ENCODE results near the gene TTC23.

The TTC23 gene

GRCh38 chr15:99134317-99134821 lies 115.0 kb downstream of the TTC23 start:
- no peak for DNase-seq

DNA sequence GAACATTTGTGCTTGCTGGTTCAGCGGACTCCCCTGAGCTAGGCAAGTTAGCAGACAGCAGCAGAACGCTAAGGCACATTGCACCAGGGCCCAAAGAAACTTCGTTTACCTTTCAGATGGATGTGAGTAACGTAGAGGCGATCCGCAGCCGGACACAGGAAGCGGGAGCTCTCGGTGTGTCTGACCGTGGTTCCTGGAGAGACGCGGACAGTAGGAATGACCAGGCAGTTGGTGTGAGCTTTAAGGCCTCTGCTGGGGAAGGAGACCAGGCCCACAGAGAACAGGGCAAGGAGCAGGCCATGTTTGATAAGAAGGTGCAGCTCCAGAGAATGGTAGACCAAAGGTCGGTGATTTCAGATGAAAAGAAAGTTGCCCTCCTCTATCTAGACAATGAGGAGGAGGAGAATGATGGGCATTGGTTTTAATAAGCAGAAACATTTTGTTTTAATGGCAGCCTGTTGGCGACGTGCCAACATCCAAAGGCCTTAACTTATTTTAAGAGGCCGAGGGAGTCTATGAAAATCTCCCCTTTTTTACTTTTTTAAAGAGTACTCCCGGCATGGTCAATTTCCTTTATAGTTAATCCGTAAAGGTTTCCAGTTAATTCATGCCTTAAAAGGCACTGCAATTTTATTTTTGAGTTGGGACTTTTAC lies 116.6 kb downstream of the TTC23 start:
- no peak for DNase-seq

DNA sequence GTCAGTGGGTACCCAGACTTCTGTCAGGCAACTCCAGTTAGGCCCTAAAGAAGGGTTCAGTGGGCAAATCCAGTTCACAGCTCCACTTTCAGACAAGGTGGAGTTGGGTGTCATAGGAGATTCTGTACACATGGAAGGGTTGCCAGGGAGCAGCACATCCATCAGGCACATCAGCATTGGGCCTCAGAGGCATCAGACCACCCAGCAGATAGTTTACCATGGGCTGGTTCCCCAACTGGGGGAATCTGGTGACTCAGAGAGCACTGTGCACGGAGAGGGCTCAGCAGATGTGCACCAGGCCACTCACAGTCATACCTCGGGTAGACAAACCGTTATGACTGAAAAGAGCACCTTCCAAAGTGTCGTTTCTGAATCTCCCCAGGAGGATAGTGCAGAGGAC lies 117.3 kb downstream of the TTC23 start:
- DNase-seq = no peak

GRCh38 chr15:99131441-99132023 lies 117.8 kb downstream of the TTC23 start:
- no peak for DNase-seq

- no peak for DNase-seq
These were observed 118.5 kb downstream of the TTC23 start for GRCh38 chr15:99130765-99131440.

- DNase-seq = no peak
These were observed 119.1 kb downstream of the TTC23 start for GRCh38 chr15:99130314-99130713.

- no peak for DNase-seq
These were observed 119.7 kb downstream of the TTC23 start for GRCh38 chr15:99129644-99130043.

GRCh38 chr15:99128411-99128810 lies 121.0 kb downstream of the TTC23 start:
- no peak for DNase-seq

DNA sequence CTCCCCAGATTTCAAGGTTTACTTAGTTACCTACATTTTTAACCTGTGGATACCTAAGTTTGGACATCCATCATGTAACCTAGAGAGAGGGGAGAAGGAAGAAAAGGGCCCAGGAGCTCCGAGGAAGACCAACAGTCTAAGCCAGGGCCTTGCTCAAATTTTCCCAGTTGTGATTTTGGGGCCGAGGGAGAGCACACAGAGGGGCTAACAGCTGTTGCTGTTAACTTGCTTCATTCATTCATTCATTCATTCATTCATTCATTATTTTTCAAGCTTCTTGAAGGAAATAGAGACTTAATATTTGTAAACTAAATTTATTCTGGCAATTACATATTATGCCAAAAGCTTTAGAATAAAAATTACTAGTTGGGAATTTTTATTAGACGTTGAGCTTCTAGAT lies 121.6 kb downstream of the TTC23 start:
- DNase-seq = no peak

DNA sequence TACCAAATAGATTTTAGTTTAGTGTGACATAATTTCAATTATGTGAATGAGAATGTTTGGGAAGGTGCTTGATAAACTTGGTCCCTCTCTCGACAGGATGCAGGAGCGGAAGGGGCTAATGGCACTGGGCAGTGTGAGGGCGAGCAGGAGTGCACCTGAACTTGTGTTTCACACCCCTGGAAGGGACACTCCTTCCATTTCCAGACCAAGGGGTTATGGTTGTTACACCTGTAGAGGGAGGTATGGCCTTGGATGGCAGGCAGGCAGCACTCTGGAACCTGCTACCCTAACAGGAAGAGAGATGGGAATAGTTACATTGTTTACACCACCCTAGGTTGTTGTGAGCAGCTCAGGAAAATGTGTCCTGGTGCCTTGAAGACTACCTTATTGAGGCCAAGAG lies 122.5 kb downstream of the TTC23 start:
- DNase-seq = no peak

DNA sequence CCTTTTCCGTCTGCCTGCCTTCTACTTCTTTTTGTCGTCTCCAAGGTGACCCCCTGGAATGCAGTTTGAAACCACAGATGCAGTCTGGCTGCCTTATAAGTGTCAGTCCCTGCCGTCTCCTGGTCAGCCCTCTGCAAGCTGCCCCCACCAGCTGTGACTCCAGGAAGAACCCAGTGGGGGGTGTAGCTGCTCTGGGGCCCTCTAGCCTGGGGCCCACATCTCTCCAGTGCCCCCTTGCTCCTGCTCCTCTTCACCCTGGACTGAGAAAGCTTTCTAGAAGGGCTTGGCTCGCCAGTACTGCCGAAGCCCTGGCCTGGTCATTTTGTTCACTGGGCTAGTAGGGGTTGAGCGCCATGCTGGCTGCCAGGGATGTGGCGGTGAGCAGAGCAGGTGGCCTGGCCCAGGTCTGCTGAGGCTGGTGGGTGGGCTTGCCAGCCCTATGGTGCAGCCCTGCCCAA lies 123.2 kb downstream of the TTC23 start:
- DNase-seq = no peak

DNA sequence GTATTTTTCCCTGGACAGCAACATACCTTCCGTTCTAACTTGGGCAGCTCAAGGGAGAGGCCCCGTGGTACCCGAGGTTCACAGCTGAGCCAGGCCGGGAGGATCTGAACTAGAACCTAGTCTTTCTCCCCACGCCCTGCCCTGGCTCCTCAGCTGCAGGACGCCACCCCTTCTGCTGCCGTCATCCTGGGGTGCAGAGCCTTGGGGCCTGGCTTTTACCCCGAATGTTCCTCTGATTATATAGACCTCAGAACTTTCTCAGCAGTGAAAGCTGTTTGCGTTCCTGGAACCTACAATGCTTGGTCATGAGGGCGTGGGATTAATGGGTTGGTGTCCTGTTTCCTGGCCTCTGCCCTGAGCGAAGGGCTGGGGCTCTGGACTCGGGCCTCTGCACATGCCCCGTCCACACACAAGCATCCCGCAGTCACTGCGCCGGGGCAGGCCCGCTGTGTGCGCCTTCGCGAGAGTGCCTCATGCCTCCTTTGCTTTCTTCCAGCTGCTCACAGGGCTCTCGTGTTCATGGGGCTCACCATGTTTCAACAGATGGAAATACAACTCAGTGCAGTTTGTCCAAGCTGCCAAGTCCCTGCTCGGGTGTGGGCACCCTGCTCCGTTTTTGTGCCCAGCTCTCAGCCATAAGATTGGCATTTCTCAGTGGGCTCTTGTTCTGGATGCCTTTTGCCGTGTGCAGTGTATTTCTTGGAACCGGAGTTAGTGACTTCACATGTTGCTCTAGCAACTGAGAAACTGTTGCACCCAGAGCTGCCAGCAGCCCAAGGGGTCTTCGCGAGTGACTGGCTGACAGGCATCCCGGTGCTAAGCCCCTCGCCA lies 124.1 kb downstream of the TTC23 start:
- DNase-seq = no peak

- no peak for DNase-seq
These were observed 124.7 kb downstream of the TTC23 start for GRCh38 chr15:99124641-99125040.

DNA sequence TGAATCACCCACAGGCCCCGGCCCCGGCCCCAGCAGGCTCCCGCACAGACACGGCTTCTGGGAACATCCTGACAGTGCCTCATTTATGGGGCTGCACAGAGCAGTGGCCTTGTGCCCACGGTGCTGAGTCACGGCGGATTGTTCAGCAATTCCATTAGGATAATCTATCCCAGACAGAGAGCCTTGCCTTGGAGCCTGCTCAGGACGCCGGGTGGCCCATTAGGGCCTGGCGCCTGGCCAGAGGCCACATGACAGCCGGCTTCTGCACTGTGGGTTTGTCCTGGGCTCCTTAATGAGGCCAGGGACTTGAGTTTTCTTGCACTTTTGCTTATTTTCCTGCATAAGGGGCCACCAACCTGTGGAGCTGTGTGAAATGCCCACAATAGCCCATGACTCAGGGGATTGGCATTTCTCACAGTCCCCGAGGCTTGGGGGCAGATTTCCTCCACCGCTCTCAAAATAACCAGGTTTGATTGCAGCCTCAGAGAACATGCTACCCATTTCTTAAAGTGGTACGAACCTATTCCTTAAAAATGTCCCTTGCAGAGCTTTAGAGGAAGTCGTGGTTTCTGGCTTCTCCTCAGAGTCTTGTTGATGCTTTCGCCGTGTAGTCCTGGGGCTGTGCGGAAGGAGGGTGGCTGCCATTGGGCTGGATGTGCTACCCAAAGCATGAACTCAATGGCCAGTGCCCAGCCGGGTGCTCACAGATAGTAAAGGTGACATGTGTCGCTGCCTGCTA lies 125.5 kb downstream of the TTC23 start:
- peak; percentile 95 for DNase-seq

DNA sequence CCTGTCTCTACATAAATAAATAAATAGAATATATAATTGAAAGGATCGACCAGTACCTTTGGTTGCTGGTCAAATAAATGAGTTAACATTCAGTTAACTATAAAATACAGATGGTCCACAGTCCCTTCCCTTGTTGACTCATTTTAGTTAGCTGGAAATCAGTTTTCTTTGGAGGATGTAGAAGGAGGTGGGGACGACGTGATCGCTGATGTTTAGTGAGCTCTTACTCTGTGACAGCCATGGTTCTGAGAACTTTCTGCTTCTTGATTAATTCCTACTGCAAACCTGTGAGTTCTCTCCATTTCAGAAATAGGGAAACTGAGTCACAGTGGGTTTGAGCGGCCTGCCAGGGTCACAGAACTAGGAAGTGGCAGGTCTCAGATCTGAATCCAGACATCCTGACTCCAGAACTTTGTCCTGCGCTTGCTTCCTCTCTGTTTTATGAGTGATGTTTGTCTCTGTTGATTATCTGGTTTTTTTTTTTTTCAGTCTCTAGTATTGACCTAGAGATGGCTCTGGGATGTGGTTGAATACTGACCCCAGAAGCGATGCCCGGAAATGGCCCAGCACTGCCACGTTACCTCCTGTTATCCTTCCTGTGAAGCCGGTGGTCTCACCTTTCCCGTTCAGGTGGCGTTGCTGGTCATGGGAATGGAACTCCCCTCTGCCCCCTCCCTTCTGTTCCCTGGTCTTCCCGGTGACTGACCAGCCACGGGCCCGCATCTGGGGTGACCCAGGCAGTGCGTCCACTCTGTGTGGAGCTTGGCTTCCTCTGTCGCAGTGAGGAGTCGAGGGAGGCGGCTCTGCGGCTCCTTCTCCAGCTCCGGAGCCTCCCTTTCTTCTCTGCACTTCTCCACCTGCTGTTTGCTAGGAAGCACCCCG lies 126.3 kb downstream of the TTC23 start:
- no peak for DNase-seq

GRCh38 chr15:99121691-99122410 lies 127.5 kb downstream of the TTC23 start:
- DNase-seq = no peak

DNA sequence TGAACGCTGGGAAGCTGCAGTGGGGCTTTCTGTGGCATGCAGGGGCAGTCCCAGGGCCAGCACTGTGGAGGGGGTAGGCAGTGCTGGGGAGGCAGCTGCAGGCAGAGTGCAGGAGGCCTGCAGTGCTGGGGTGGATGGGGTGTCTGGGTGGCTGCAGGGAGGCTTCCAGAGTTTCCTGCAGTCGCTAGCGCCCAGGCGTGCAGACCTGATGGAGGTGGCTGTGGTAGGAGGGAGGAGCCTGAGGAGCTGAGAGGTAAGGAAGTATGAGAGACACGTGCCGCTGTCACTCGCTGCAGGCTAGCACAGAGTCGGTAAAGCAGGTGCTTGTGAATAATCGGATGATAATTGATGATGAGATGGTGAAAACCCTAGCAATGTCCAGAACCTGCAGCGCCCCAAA lies 128.2 kb downstream of the TTC23 start:
- DNase-seq = no peak

DNA sequence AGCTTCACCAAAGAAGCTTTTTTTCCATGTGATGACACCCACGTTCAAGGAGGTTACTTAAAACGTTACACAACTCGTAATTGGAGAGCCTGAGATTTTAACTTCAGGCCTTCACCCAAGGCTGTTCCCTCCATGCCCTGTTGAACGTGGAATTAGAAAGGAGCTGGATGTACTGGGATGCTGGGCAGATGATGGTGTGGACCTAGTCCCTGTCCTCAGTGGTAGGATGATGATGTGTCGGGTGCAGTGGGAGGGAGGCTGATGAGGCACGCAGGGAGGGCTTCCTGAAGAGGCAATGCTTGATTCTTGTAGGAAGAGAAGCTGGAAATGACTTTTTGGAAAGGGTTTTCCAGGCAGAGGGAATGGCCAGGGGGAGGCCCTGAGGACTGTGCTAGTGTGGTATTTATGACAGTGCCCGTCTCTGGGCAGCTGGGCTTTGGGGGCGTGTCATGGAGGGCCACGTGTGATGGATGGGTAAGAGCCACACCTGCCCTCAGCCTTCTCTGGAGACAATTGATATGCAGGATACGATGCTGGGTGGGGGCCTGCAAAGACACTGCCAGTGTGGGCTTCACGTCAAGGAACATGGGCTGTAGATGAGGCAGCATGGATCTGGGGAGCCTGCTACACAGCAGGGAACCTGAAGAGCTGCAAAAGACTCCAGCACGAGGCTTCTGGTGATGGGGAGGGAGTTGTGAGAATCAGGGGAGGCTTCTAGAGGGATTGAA lies 129.2 kb downstream of the TTC23 start:
- DNase-seq = no peak

DNA sequence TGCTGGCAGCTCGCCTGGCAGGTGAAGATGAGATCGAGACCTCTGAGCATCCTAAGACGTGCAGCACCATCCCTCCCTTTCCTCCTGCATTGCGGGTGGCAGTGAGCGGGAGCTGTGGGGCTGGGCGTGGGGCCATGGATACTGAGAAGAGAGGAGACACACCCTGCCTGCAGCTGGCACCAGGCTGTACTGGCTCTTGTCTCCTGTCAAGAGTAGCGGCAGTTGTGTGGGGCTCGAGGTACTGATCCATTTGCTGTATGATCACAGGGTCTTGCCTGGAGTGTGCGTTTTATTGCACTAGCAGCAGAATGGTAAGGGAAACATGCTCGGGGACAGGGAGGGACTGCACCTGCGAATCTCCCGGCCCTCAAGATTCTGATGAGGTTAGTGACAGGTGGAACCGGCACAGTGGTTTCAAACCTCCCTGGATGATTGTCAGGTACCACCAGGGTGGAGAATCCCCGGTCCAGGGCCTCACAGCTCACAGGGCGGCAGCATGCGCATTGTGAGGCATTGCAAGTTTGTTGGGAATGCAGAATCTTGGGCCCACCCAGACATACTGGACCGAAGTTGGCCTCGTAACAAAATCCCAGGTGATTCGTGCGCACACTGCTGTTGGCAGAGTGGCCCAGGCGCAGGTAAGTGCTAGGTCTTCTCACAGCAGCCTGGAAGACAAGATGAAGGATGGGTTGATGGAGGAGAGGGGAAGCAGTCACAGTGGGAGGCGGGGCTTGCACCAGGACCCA lies 130.4 kb downstream of the TTC23 start:
- no peak for DNase-seq

Data from NCI-H1105 (cell line).